ENCODE results near the gene IL34.
"Not testable (repeated sequence)": the region's sequence is repeated elsewhere in the genome, so short reads cannot be mapped to it uniquely, and the experiment has no call there.

The IL34 gene

GRCh38 chr16:70665806-70666735, 19.7 kb downstream of the IL34 start:
- Histone ChIP-seq H3K27ac (ENCODE audit: low read length) (no peak overlapping the region), H3K36me3 (ENCODE audit: control insufficient read depth, insufficient read depth, low read length) (peaks cover 10% of the 10 kb centered on the region), H3K4me1 (ENCODE audit: control insufficient read depth, insufficient read depth, low read length) (no peaks in the 10 kb centered on the region), H3K4me3 (ENCODE audit: low read length) (no peak overlapping the region), H3K27me3 (ENCODE audit: control insufficient read depth, insufficient read depth, low read length) (no peaks in the 10 kb centered on the region), H3K9me3 (ENCODE audit: control insufficient read depth, insufficient read depth, low read length) (no peaks in the 10 kb centered on the region)
- no peak for DNase-seq (ENCODE audit: low read depth, low spot score)
- no CpG with 5 or more reads among the region's 22 CpGs for WGBS (ENCODE audit: insufficient coverage, insufficient read length)

GRCh38 chr16:70670175-70670574, 23.8 kb downstream of the IL34 start:
- Histone ChIP-seq H3K27me3 (ENCODE audit: control insufficient read depth, insufficient read depth, low read length) (no peaks in the 10 kb centered on the region), H3K4me1 (ENCODE audit: control insufficient read depth, insufficient read depth, low read length) (no peaks in the 10 kb centered on the region), H3K4me3 (ENCODE audit: low read length) (no peak overlapping the region), H3K27ac (ENCODE audit: low read length) (no peak overlapping the region), H3K36me3 (ENCODE audit: control insufficient read depth, insufficient read depth, low read length) (peaks cover 7% of the 10 kb centered on the region), H3K9me3 (ENCODE audit: control insufficient read depth, insufficient read depth, low read length) (no peaks in the 10 kb centered on the region)
- no peak for DNase-seq (ENCODE audit: low read depth, low spot score)
- WGBS (ENCODE audit: insufficient coverage, insufficient read length): no CpG with 5 or more reads among the region's 2 CpGs

GRCh38 chr16:70670938-70671337, 24.6 kb downstream of the IL34 start:
- H3K4me1 ChIP-seq (ENCODE audit: control insufficient read depth, insufficient read depth, low read length); H3K4me3 ChIP-seq (ENCODE audit: low read length); H3K36me3 ChIP-seq (ENCODE audit: control insufficient read depth, insufficient read depth, low read length); DNase-seq (ENCODE audit: low read depth, low spot score); H3K9me3 ChIP-seq (ENCODE audit: control insufficient read depth, insufficient read depth, low read length); H3K27ac ChIP-seq (ENCODE audit: low read length); H3K27me3 ChIP-seq (ENCODE audit: control insufficient read depth, insufficient read depth, low read length): not testable (repeated sequence)
- WGBS (ENCODE audit: insufficient coverage, insufficient read length): no CpG with 5 or more reads among the region's 4 CpGs

GRCh38 chr16:70674221-70675014, 28.1 kb downstream of the IL34 start:
- WGBS (ENCODE audit: insufficient coverage, insufficient read length): no CpG with 5 or more reads among the region's 18 CpGs
- H3K4me1 ChIP-seq (ENCODE audit: control insufficient read depth, insufficient read depth, low read length): no peaks in the 10 kb centered on the region
- H3K9me3 ChIP-seq (ENCODE audit: control insufficient read depth, insufficient read depth, low read length): no peaks in the 10 kb centered on the region
- no peak overlapping the region for H3K4me3 ChIP-seq (ENCODE audit: low read length)
- H3K27me3 ChIP-seq (ENCODE audit: control insufficient read depth, insufficient read depth, low read length): no peaks in the 10 kb centered on the region
- no peak overlapping the region for H3K27ac ChIP-seq (ENCODE audit: low read length)
- H3K36me3 ChIP-seq (ENCODE audit: control insufficient read depth, insufficient read depth, low read length): peaks cover 13% of the 10 kb centered on the region
- no peak for DNase-seq (ENCODE audit: low read depth, low spot score)

- H3K9me3 ChIP-seq (ENCODE audit: control insufficient read depth, insufficient read depth, low read length): no peaks in the 10 kb centered on the region
- peaks cover 13% of the 10 kb centered on the region for H3K36me3 ChIP-seq (ENCODE audit: control insufficient read depth, insufficient read depth, low read length)
- H3K27ac ChIP-seq (ENCODE audit: low read length): no peak overlapping the region
- WGBS (ENCODE audit: insufficient coverage, insufficient read length): no CpG with 5 or more reads among the region's 7 CpGs
- no peak for DNase-seq (ENCODE audit: low read depth, low spot score)
- H3K4me1 ChIP-seq (ENCODE audit: control insufficient read depth, insufficient read depth, low read length): no peaks in the 10 kb centered on the region; the same call in 1 of the 2 replicates
- H3K27me3 ChIP-seq (ENCODE audit: control insufficient read depth, insufficient read depth, low read length): no peaks in the 10 kb centered on the region
- H3K4me3 ChIP-seq (ENCODE audit: low read length): no peak overlapping the region
Observed at GRCh38 chr16:70675851-70676513, 29.6 kb downstream of the IL34 start.

GRCh38 chr16:70676675-70677498, 30.5 kb downstream of the IL34 start:
- no CpG with 5 or more reads among the region's 14 CpGs for whole genome bisulfite sequencing (ENCODE audit: insufficient coverage, insufficient read length)
- no peak for DNase-seq (ENCODE audit: low read depth, low spot score)
- no peaks in the 10 kb centered on the region for H3K9me3 ChIP-seq (ENCODE audit: control insufficient read depth, insufficient read depth, low read length)
- H3K36me3 ChIP-seq (ENCODE audit: control insufficient read depth, insufficient read depth, low read length): peaks cover 13% of the 10 kb centered on the region
- no peak overlapping the region for H3K4me3 ChIP-seq (ENCODE audit: low read length)
- H3K27me3 ChIP-seq (ENCODE audit: control insufficient read depth, insufficient read depth, low read length): no peaks in the 10 kb centered on the region
- H3K27ac ChIP-seq (ENCODE audit: low read length): no peak overlapping the region
- H3K4me1 ChIP-seq (ENCODE audit: control insufficient read depth, insufficient read depth, low read length): no peaks in the 10 kb centered on the region; the same call in 1 of the 2 replicates

- no CpG with 5 or more reads among the region's 15 CpGs for WGBS (ENCODE audit: insufficient coverage, insufficient read length)
- H3K36me3 ChIP-seq (ENCODE audit: control insufficient read depth, insufficient read depth, low read length): peaks cover 13% of the 10 kb centered on the region
- no peaks in the 10 kb centered on the region for H3K27me3 ChIP-seq (ENCODE audit: control insufficient read depth, insufficient read depth, low read length)
- no peak for DNase-seq (ENCODE audit: low read depth, low spot score)
- H3K4me1 ChIP-seq (ENCODE audit: control insufficient read depth, insufficient read depth, low read length): no peaks in the 10 kb centered on the region; the same call in 1 of the 2 replicates
- H3K9me3 ChIP-seq (ENCODE audit: control insufficient read depth, insufficient read depth, low read length): no peaks in the 10 kb centered on the region
- no peak overlapping the region for H3K27ac ChIP-seq (ENCODE audit: low read length)
- H3K4me3 ChIP-seq (ENCODE audit: low read length): no peak overlapping the region
Observed at GRCh38 chr16:70677499-70678120, 31.3 kb downstream of the IL34 start.

GRCh38 chr16:70678121-70678897, 31.9 kb downstream of the IL34 start:
- Histone ChIP-seq H3K4me1 (ENCODE audit: control insufficient read depth, insufficient read depth, low read length) (no peaks in the 10 kb centered on the region; the same call in 1 of the 2 replicates), H3K9me3 (ENCODE audit: control insufficient read depth, insufficient read depth, low read length) (no peaks in the 10 kb centered on the region), H3K27ac (ENCODE audit: low read length) (no peak overlapping the region), H3K36me3 (ENCODE audit: control insufficient read depth, insufficient read depth, low read length) (peaks cover 13% of the 10 kb centered on the region), H3K27me3 (ENCODE audit: control insufficient read depth, insufficient read depth, low read length) (no peaks in the 10 kb centered on the region), H3K4me3 (ENCODE audit: low read length) (no peak overlapping the region)
- no CpG with 5 or more reads among the region's 22 CpGs for WGBS (ENCODE audit: insufficient coverage, insufficient read length)
- DNase-seq (ENCODE audit: low read depth, low spot score): no peak

All from iPS DF 6.9 (cell line).